Measurements from ENCODE around the gene PNMA8B. TPM values are rescaled to one million over a fixed set of nuclear protein-coding genes. Genes with fewer than 3 reads are reported as not detected.

The PNMA8B gene
- total RNA-seq, 1 donor from 2014 or later = not detected

GRCh38 chr19:46460055-46460454 lies 35.6 kb downstream of the PNMA8B start:
- intact Hi-C loops (cut with micrococcal nuclease) = no loop called here

GRCh38 chr19:46456930-46457329 lies 38.7 kb downstream of the PNMA8B start:
- intact Hi-C loops (cut with micrococcal nuclease) = no loop called here

DNA sequence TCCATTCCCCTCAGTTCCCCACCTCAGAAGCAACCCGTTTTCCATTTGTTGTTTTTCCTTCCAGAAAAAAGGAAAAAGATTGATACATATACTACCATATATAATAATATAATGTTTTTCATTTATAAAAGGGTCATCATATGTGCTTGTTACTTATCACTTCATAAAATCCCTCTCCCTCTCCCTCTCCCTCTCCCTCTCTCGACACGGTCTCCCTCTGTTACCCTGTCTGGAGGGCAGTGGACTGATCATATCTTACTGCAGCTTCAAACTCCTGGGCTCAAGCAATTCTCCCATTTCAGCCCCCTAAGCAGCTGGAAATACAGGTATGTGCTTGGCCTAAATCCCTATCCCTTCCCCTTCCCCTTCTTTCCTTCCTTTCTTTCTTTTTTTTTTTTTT lies 41.4 kb downstream of the PNMA8B start:
- intact Hi-C loops (cut with micrococcal nuclease) = no loop called here

DNA sequence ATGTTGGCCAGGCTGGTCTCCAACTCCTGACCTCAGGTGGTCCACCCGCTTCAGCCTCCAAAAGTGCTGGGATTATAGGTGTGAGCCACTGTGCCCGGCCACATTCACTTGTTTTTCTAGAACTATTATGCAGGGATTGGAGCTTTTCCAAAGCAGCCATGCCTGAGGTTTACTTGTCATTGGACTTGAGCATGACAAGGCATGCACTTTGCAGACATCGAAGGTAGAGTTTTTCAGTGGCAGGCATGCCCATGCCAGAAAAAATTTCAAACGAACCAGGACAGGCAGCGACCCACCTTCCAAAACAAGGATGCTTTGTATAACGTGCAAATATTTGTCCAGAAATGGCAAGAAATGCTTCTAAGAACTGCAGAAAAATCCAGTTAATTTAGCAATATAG lies 42.0 kb downstream of the PNMA8B start:
- intact Hi-C loops (cut with micrococcal nuclease) = no loop called here

DNA sequence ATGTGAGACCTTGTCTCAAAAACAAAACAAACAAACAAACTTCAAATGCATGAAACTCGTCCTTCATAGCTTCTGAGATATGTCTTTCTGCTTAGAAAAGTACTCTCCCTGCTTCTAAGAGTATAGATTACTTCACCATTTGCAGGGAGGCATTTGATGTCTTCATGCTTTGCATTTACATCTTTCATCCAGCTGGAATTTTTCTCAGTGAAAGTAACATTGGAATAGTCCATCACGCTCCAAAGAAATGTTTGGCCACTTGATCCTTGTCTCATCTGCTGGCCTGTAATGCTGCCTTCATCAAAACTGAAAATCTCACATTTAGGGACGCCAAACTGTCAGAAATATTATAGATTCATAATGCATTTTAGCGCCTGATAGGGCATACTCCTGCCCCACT lies 43.5 kb downstream of the PNMA8B start:
- intact Hi-C loops (cut with micrococcal nuclease) = no loop called here

DNA sequence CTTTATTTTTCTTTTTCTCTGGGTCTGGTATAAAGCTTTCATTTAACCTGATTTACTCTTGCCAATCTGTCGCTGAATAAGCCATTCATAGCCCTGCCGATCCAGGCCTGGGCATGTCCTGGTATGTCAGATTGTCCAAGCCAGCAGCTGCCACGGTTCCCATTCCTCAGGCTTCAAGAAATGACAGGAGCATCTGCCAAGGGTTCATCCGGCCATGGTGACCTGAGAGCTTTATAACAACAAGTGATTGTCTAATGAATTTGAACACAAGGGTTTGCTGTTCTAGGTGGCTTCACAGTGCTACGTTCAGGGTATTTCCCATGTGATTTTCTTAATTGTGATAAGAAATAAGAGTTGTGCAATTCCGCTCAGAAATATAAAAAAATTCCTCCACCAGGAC lies 44.3 kb downstream of the PNMA8B start:
- intact Hi-C loops (cut with micrococcal nuclease) = no loop called here

- intact Hi-C loops (cut with micrococcal nuclease) = no loop called here
Measured at GRCh38 chr19:46450737-46451136, 44.9 kb downstream of the PNMA8B start.

DNA sequence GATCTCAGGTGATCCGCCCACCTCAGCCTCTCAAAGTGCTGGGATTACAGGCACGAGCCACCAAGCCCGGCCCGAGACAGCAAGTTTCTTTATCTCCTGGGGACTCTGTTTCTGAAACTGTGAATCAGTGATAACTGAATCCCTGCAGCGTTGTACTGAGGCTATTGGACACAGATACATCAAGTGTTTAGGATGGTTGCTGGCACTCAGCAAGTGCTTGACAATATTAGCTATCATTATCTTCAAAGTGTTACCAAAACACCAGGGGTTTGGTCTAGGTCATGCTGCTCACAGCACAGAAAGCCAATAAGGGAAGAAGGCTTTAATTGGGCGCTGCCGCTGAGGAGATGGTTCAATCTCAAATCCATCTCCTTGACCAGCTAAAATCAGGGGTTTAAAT lies 46.4 kb downstream of the PNMA8B start:
- intact Hi-C loops (cut with micrococcal nuclease) = no loop called here

DNA sequence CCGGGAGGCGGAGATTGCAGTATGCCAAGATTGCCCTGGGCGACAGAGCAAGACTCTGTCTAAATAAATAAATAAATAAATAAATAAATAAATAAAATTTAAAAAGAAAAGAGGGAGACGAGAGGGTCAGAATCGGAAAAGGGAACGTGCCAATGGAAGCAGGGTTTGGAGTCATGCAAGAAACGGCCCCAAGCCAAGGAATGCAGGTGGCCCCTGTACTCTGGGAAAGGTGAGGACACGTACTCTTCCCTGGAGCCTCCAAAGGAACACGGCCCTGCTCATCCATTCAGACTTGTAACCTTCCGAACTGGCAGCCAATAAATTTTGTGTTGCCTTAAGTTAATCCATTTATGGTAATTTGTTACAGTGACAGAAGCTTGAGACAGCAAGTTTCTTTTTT lies 47.1 kb downstream of the PNMA8B start:
- intact Hi-C loops (cut with micrococcal nuclease) = no loop called here

DNA sequence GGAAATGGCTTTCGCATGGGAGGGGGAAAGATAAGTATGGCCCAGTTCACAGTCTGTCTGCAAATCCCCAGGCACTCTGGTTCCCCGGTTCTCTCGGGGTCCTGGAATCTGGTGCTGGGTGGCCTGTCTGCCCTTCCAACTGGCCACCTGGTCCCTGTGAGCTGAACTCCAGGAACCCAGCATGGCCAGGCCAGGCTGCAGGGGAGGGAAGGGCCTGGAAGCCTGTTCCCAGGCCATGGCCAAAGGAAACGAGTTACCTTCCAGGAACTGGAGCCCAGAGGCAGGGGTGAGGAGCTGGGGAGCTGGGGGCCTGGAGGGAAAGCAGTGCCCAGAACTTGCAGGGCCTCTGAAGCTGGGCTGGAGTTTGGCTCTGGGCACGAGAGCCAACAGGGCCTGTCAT lies 47.8 kb downstream of the PNMA8B start:
- intact Hi-C loops (cut with micrococcal nuclease) = no loop called here

DNA sequence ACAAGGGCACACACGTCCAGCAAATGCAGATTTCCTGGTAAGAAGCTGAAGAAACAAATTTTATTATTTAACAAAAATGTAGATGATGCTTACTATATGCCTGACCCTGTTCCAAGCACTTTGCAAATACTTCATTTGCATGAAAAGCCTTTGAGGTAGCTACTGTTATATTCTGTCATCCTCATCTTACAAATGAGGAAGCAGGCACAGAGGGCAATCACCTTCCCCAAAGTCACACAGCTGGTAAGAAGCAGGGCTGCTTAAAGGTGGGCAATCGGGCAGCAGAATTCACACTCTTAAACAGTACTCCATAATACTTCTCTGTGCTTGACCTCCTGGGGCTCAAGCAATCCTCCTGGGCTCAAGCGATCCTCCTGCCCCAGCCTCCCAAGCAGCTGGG lies 48.7 kb downstream of the PNMA8B start:
- intact Hi-C loops (cut with micrococcal nuclease) = no loop called here

GRCh38 chr19:46446021-46446420 lies 49.6 kb downstream of the PNMA8B start:
- intact Hi-C loops (cut with micrococcal nuclease) = no loop called here

DNA sequence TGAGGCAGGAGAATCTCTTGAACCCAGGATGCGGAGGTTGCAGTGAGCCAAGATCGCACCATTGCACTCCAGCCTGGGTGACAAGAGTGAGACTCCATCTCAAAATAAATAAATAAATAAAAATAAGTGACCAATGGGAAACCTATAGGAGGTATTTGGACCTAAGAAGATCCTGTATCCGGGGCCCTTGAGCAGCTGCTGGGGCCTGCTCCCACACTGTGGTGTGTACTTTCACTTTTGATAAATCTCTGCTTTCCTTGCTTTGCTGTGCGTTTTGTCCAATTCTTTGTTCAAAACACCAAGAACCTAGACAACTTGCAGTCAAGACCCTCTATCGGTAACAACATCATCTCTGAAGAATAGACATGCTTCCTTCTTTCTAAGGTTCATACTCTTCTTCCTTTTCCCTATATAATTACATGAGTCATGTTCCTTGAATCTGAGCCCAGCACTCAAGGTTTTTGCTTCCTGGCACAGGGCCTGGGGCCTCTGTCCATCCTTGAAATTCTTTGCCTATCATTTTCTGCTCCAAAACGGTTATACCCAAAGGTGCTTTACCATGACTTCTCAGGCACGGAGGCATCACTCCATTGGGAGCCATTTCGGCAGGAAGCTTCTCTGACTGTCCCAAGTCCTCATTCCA lies 52.7 kb downstream of the PNMA8B start:
- intact Hi-C loops (cut with micrococcal nuclease) = no loop called here

- intact Hi-C loops (cut with micrococcal nuclease) = no loop called here
Measured at GRCh38 chr19:46441866-46442265, 53.8 kb downstream of the PNMA8B start.

Other genes starting within 250 kb of the PNMA8B start
- gene HIF3A, start 198.8 kb downstream of the PNMA8B start, total RNA-seq = not detected in 2 replicates
- gene PPP5C, start 148.8 kb downstream of the PNMA8B start, total RNA-seq = 109 and 112 TPM in 2 replicates
- not detected in 2 replicates for gene CCDC8, start 82.3 kb downstream of the PNMA8B start, total RNA-seq
- gene PNMA8C, start 66.9 kb downstream of the PNMA8B start, total RNA-seq = not detected in 2 replicates
- gene PNMA8A, start 24.3 kb downstream of the PNMA8B start, total RNA-seq = not detected in 2 replicates
- gene CALM3, start 105.5 kb upstream of the PNMA8B start, total RNA-seq = 523 and 533 TPM in 2 replicates
- 26.9 and 29.1 TPM in 2 replicates for gene PTGIR, start 129.2 kb upstream of the PNMA8B start, total RNA-seq
- 2.9 and 4.6 TPM in 2 replicates for gene GNG8, start 140.3 kb upstream of the PNMA8B start, total RNA-seq
- 0.34 and 0.55 TPM in 2 replicates for gene DACT3, start 165.3 kb upstream of the PNMA8B start, total RNA-seq
- 158 TPM in 2 replicates for gene PRKD2, start 221.2 kb upstream of the PNMA8B start, total RNA-seq

Measured in T-helper 2 cell treated with Interferon-gamma antibody and Interleukin-4, amounts not matched to agents 100 ng/mL and 5 ng/mL, for 36 hours (primary cell).